ENCODE measurements around the gene CDCA5. TPM values are rescaled to one million over a fixed set of nuclear protein-coding genes. Genes with fewer than 3 reads are reported as not detected.

The CDCA5 gene
- total RNA-seq, 2 experiments from 2014 or later: 0.77 to 0.84 TPM

GRCh38 chr11:65034423-65034822, 49.4 kb downstream of the CDCA5 start:
- CTCF ChIA-PET: no interaction called here
- Histone ChIP-seq H3K27me3 (ENCODE audit: control insufficient read depth in 1 of 2, insufficient read depth in 2 of 2, low read length in 2 of 2) (no peaks in the 10 kb centered on the region), H3K4me1 (ENCODE audit: insufficient read depth, low read length) (peaks cover under 1% of the 10 kb centered on the region), H3K9me3 (ENCODE audit: control insufficient read depth in 1 of 2, insufficient read depth in 1 of 2, low read length in 2 of 2) (no peaks in the 10 kb centered on the region), H3K4me3 (ENCODE audit: low read length) (no peak overlapping the region), H3K27ac (ENCODE audit: low read depth in 1 of 2, low read length in 2 of 2) (no peak overlapping the region), H3K36me3 (ENCODE audit: insufficient read depth, low read length) (peaks cover 45% of the 10 kb centered on the region)
- POLR2A ChIA-PET: no interaction called here
- DNase-seq: no peak
- no peaks in the 10 kb centered on the region for H3K27me3 Mint-ChIP-seq
- no peak for TF ChIP-seq CTCF (IDR thresholded peaks at IDR 0.05)
- no peak overlapping the region for H3K4me3 Mint-ChIP-seq
- ATAC-seq (ENCODE audit: poor library complexity): no peak
- intact Hi-C loops (cut with DNase I, micrococcal nuclease): no loop called here
- H3K9me3 Mint-ChIP-seq: no peaks in the 10 kb centered on the region
- H3K4me1 Mint-ChIP-seq (ENCODE audit: low read depth): no peaks in the 10 kb centered on the region
- peaks cover 30% of the 10 kb centered on the region for H3K36me3 Mint-ChIP-seq (ENCODE audit: low read depth)
- H3K27ac Mint-ChIP-seq: no peak overlapping the region

- no peak overlapping the region for H3K4me3 Mint-ChIP-seq
- POLR2A ChIA-PET: interaction anchor here (1.0 to 1.1 kb wide), 2 partner anchors 9 to 64 kb away, joined by 3 to 4 read pairs; partner anchors contain the start of genes SAC3D1 and VPS51
- ATAC-seq (ENCODE audit: poor library complexity) (no peak), DNase-seq (no peak)
- no peaks in the 10 kb centered on the region for H3K9me3 ChIP-seq (ENCODE audit: control insufficient read depth in 1 of 2, insufficient read depth in 1 of 2, low read length in 2 of 2)
- peaks cover 20% of the 10 kb centered on the region for H3K36me3 Mint-ChIP-seq (ENCODE audit: low read depth)
- H3K4me1 ChIP-seq (ENCODE audit: insufficient read depth, low read length): peaks cover 14% of the 10 kb centered on the region
- peaks cover 16% of the 10 kb centered on the region for H3K4me1 Mint-ChIP-seq (ENCODE audit: low read depth)
- CTCF ChIA-PET: no interaction called here
- no peak overlapping the region for H3K27ac ChIP-seq (ENCODE audit: low read depth in 1 of 2, low read length in 2 of 2)
- TF ChIP-seq CTCF (IDR thresholded peaks at IDR 0.05): no peak
- intact Hi-C loops (cut with DNase I, micrococcal nuclease): no loop called here
- H3K27me3 ChIP-seq (ENCODE audit: control insufficient read depth in 1 of 2, insufficient read depth in 2 of 2, low read length in 2 of 2): no peaks in the 10 kb centered on the region
- H3K9me3 Mint-ChIP-seq: no peaks in the 10 kb centered on the region
- no peak overlapping the region for H3K27ac Mint-ChIP-seq
- no peaks in the 10 kb centered on the region for H3K27me3 Mint-ChIP-seq
- no peak overlapping the region for H3K4me3 ChIP-seq (ENCODE audit: low read length)
- H3K36me3 ChIP-seq (ENCODE audit: insufficient read depth, low read length): peaks cover 41% of the 10 kb centered on the region
Measured at GRCh38 chr11:65032216-65032615, 51.6 kb downstream of the CDCA5 start.

Small RNA genes within 50 kb of the gene (microRNA-seq; reads per million reads assigned to microRNA genes)
- gene MIR6751 (ENCODE audit: borderline microRNAs expressed, borderline replicate concordance): not detected

Other genes with a start within 250 kb of the CDCA5 start
- 1 to 10 TPM; 6.9 to 9.7 TPM for gene CDC42BPG, start 239.4 kb downstream of the CDCA5 start, total RNA-seq
- gene EHD1, start 205.4 kb downstream of the CDCA5 start, total RNA-seq: 100 to 1,000 TPM; 132 to 139 TPM
- 100 to 1,000 TPM; 189 to 198 TPM for gene ATG2A, start 166.8 kb downstream of the CDCA5 start, total RNA-seq
- gene PPP2R5B, start 159.4 kb downstream of the CDCA5 start, total RNA-seq: 10 to 100 TPM; 16.8 to 18.3 TPM
- gene GPHA2, start 148.1 kb downstream of the CDCA5 start, total RNA-seq: under 1 TPM; 0.49 to 0.56 TPM
- gene MAJIN, start 111.9 kb downstream of the CDCA5 start, total RNA-seq: under 1 TPM; 0.50 to 0.55 TPM
- gene BATF2, start 87.1 kb downstream of the CDCA5 start, total RNA-seq: not detected
- gene ARL2, start 69.9 kb downstream of the CDCA5 start, total RNA-seq: 10 to 100 TPM; 10.5 to 11.1 TPM
- gene SNX15, start 56.6 kb downstream of the CDCA5 start, total RNA-seq: 10 to 100 TPM; 13.9 to 14.7 TPM
- under 1 TPM; 0.49 to 0.78 TPM for gene SAC3D1, start 42.8 kb downstream of the CDCA5 start, total RNA-seq
- 1 to 10 TPM; 7.7 to 9.2 TPM for gene NAALADL1, start 25.5 kb downstream of the CDCA5 start, total RNA-seq
- 10 to 100 TPM; 46.2 to 47.7 TPM for gene ZFPL1, start 182 bp upstream of the CDCA5 start, total RNA-seq
- 100 to 1,000 TPM; 243 to 246 TPM for gene VPS51, start 12.2 kb upstream of the CDCA5 start, total RNA-seq
- gene TM7SF2, start 27.8 kb upstream of the CDCA5 start, total RNA-seq: 10 to 100 TPM; 20.0 to 20.4 TPM
- gene ZNHIT2, start 33.7 kb upstream of the CDCA5 start, total RNA-seq: 1 to 10 TPM; 9.0 to 9.5 TPM
- 1,000 to 10,000 TPM; 1,937 to 1,976 TPM for gene FAU, start 38.1 kb upstream of the CDCA5 start, total RNA-seq
- 10 to 100 TPM; 53.0 to 53.3 TPM for gene MRPL49, start 38.3 kb upstream of the CDCA5 start, total RNA-seq
- 10 to 100 TPM; 89.1 to 96.8 TPM for gene SYVN1, start 50.5 kb upstream of the CDCA5 start, total RNA-seq
- not detected for gene SPDYC, start 86.2 kb upstream of the CDCA5 start, total RNA-seq
- 10 to 100 TPM; 80.3 to 83.2 TPM for gene CAPN1, start 97.9 kb upstream of the CDCA5 start, total RNA-seq
- gene POLA2, start 177.9 kb upstream of the CDCA5 start, total RNA-seq: 10 to 100 TPM in 1 of 2 experiments, 1 to 10 TPM in 1; 9.6 to 10.6 TPM
- under 1 TPM in 1 of 2 experiments, not detected in 1; 0.96 TPM for gene CDC42EP2, start 230.8 kb upstream of the CDCA5 start, total RNA-seq
- 10 to 100 TPM; 50.3 to 60.1 TPM for gene DPF2, start 249.8 kb upstream of the CDCA5 start, total RNA-seq

Measured in CD4-positive, alpha-beta T cell (primary cell).